ENCODE results near the gene GPR55.

GPR55 gene

GRCh38 chr2:230935130-230935430 is 10.0 kb upstream of the GPR55 start:
- DNase-seq = no peak

- DNase-seq = no peak
Observed at GRCh38 chr2:230934231-230935129, 9.4 kb upstream of the GPR55 start.

- no peak for DNase-seq
Observed at GRCh38 chr2:230933521-230934180, 8.6 kb upstream of the GPR55 start.

GRCh38 chr2:230932556-230933511 is 7.8 kb upstream of the GPR55 start:
- DNase-seq = peak in 4 of 58 donors; percentile 20 to 59 (median 40)

- no peak for DNase-seq
Observed at GRCh38 chr2:230931556-230932231, 6.7 kb upstream of the GPR55 start.

GRCh38 chr2:230930928-230931555 is 6.0 kb upstream of the GPR55 start:
- no peak for DNase-seq

GRCh38 chr2:230930149-230930780 is 5.2 kb upstream of the GPR55 start:
- peak in 1 of 58 donors; percentile 16 for DNase-seq

GRCh38 chr2:230929381-230930148 is 4.5 kb upstream of the GPR55 start:
- DNase-seq = no peak

- DNase-seq = no peak
Observed at GRCh38 chr2:230928701-230929380, 3.8 kb upstream of the GPR55 start.

- DNase-seq = no peak
Observed at GRCh38 chr2:230927711-230928341, 2.8 kb upstream of the GPR55 start.

GRCh38 chr2:230925879-230926765 is 1.1 kb upstream of the GPR55 start:
- DNase-seq = no peak

GRCh38 chr2:230925443-230925878 is 419 bp upstream of the GPR55 start:
- no peak for DNase-seq

GRCh38 chr2:230924092-230924469 is 961 bp downstream of the GPR55 start:
- DNase-seq = no peak

GRCh38 chr2:230922951-230923717 is 1.9 kb downstream of the GPR55 start:
- DNase-seq = no peak

GRCh38 chr2:230921806-230922595 is 3.0 kb downstream of the GPR55 start:
- no peak for DNase-seq
